Vein endothelial cell (primary cell): Measurements from ENCODE around the gene RTP2. TPM values are rescaled to one million over a fixed set of nuclear protein-coding genes. Genes with fewer than 3 reads are reported as not detected.

Experiments used
- total RNA-seq: library from RNA; depleted of rRNA; stranded (reverse); fragments of >200 nt; gene quantifications from 2 replicates; pipeline ENCODE4 v1.2.3, GENCODE V29; 2012

Gene RTP2, protein sequence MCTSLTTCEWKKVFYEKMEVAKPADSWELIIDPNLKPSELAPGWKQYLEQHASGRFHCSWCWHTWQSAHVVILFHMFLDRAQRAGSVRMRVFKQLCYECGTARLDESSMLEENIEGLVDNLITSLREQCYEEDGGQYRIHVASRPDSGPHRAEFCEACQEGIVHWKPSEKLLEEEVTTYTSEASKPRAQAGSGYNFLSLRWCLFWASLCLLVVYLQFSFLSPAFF
- total RNA-seq, result not detected in 2 replicates

DNA sequence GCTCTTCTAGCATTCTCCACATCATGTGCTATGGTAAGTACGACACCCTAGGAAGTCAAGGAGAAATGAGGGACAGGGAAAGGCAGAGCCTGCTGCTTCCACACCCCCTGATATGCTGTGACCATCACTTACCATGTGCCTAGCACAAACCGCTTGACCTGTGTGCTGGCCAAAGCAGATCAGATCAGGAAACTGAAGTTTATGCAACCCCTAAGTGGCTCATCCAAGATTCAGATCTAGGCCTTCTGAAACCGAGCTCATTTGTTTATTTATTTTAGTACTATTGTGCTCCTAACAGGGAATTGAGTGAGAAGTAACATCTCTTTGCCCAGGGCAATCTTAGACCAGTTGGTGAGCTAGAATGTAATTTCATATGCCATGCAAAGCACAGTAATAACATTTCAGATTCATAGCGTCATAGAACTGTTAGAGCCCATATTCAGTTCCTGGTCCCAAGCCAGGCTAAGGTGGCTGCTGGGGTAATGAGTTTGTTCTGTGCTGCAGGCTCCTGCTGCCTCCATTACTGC is at the start of gene RTP2:
RTP2 (minus strand) TSS at position 51 of the 527 bp plus-strand sequence. CDS start 429 bp downstream, outside the sequence.

DNA sequence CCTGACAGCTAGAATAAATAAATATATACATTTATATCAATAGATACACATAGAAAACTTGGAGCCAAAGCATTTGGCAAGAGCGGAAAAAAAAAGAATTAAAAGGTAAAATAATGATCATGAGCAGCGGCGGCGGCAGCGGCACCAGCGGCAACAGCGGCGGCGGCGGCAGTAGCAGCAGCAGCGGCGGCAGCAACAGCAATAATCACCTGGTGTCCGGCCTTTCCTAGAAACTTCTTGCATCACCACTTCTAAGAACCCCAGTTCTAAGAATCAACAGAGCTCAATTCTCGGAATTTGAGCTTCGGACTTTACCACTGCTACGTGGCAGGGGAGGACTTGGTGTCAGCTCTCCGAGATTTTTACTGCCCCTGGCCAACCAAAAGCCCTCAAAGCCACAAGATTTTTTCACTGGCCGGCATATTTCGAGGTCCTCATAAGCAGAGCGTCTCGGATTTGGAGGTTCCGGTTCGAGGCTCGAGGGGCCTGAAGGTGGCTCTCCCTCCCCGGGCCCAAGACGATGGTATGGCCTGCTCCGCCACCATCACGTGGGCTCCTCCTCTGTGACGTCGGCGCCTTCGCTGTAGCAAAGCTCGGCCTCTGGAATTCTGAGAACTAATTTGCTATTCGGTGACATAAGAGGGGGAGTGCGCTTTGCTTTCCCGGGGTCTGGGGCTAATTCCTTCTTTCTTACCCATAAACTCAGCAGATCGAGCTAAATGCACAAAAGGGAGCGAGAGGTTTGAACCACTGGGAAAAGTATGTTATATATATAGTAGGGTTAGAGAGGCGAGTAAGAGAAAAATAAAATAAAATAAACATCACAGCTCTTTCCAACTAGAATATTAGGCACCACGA is 43.1 kb upstream of the RTP2 start, which contains the start of gene BCL6:
BCL6 (minus strand) TSS at position 268 of the 858 bp plus-strand sequence. CDS start 11,775 bp downstream, outside the sequence.

GRCh38 chr3:187669675-187670504 is 32.5 kb downstream of the RTP2 start, which contains the start of gene SST:
Gene SST, minus strand, starts transcription at chr3:187670394. Its CDS starts 103 bp downstream, at chr3:187670291.

Other genes starting within 250 kb of the RTP2 start
- gene SST, start 32.2 kb downstream of the RTP2 start, total RNA-seq, result not detected in 2 replicates
- gene BCL6, start 42.9 kb upstream of the RTP2 start, total RNA-seq, result 6.5 and 8.0 TPM in 2 replicates